HL-60 (cell line): ENCODE results near the gene S1PR5.

Experiments
- DNase-seq, 2 experiments: peaks; one replicate each; pipeline ENCODE4 v3.0.0-alpha.2; 2010 to 2020; ENCODE audit warnings: low read depth in 1 of 2, low spot score in 1 of 2
- H3K27ac ChIP-seq: fragments of 250-450 bp; sonication (Bioruptor Pico); replicated peaks from 2 replicates; pipeline ENCODE4 v1.5.1; 2020; ENCODE audit warnings: mild to moderate bottlenecking, moderate library complexity
- H3K27me3 ChIP-seq: fragments of 250-450 bp; sonication (Bioruptor Pico); 2 replicates; pipeline ENCODE4 v1.5.1; 2021; ENCODE audit warnings: mild to moderate bottlenecking, moderate library complexity; ENCODE audit not compliant: insufficient read depth, poor library complexity, severe bottlenecking
- H3K4me3 ChIP-seq: replicated peaks from 2 replicates; pipeline ENCODE4 v1.5.1; 2011; ENCODE audit warnings: mild to moderate bottlenecking, control low read depth, low read length; ENCODE audit not compliant: insufficient read depth
- CTCF ChIP-seq: IDR thresholded peaks from one replicate; pipeline ENCODE4 v1.5.1; 2011; ENCODE audit warnings: low read length, control low read depth, inconsistent platforms; ENCODE audit not compliant: insufficient read depth
- GABPA ChIP-seq: IDR thresholded peaks from 2 replicates; pipeline ENCODE4 v1.6.1; 2012; ENCODE audit warnings: low read depth
- POLR2AphosphoS5 ChIP-seq: IDR thresholded peaks from 2 replicates; pipeline ENCODE4 v1.6.1; 2012; ENCODE audit warnings: low read depth
- REST ChIP-seq: IDR thresholded peaks from 2 replicates; pipeline ENCODE4 v1.6.1; 2012; ENCODE audit warnings: low read depth; ENCODE audit not compliant: insufficient replicate concordance
- SPI1 ChIP-seq: IDR thresholded peaks from 2 replicates; pipeline ENCODE4 v1.6.1; 2012; ENCODE audit warnings: low read depth, mild to moderate bottlenecking, borderline replicate concordance

The S1PR5 gene

GRCh38 chr19:10517760-10518443 lies 655 bp upstream of the S1PR5 start:
- Histone ChIP-seq H3K4me3 (peak overlapping the region; percentile 10; the same call in 1 of the 2 replicates), H3K27ac (no peak overlapping the region), H3K27me3 (peaks cover 75% of the 10 kb centered on the region)
- TF ChIP-seq SPI1: peak; percentile 17; the same call in 1 of the 2 replicates
- no peak for TF ChIP-seq REST
- no peak for DNase-seq

GRCh38 chr19:10516671-10517286 lies 468 bp downstream of the S1PR5 start:
- no peak overlapping the region for H3K4me3 ChIP-seq
- no peak overlapping the region for H3K27ac ChIP-seq
- DNase-seq: no peak
- TF ChIP-seq SPI1 (no peak), GABPA (no peak), POLR2AphosphoS5 (no peak), REST (no peak), CTCF (no peak)
- peaks cover 73% of the 10 kb centered on the region for H3K27me3 ChIP-seq

GRCh38 chr19:10516064-10516385 lies 1.2 kb downstream of the S1PR5 start:
- no peak for TF ChIP-seq CTCF
- no peak for TF ChIP-seq POLR2AphosphoS5
- TF ChIP-seq REST: no peak
- TF ChIP-seq GABPA: no peak
- TF ChIP-seq SPI1: no peak
- no peak for DNase-seq
- Histone ChIP-seq H3K27ac (no peak overlapping the region), H3K4me3 (no peak overlapping the region), H3K27me3 (peaks cover 71% of the 10 kb centered on the region)
